GM21528 (cell line): Measurements from ENCODE around the gene KCNC1.

Source experiments
- ATAC-seq: cut with Tn5 transposase; IDR thresholded peaks from one replicate; pipeline ENCODE4 v1.9.1; 2021; ENCODE audit warnings: mild to moderate bottlenecking, moderate library complexity; ENCODE audit not compliant: unreplicated experiment, low FRiP score

The KCNC1 gene

DNA sequence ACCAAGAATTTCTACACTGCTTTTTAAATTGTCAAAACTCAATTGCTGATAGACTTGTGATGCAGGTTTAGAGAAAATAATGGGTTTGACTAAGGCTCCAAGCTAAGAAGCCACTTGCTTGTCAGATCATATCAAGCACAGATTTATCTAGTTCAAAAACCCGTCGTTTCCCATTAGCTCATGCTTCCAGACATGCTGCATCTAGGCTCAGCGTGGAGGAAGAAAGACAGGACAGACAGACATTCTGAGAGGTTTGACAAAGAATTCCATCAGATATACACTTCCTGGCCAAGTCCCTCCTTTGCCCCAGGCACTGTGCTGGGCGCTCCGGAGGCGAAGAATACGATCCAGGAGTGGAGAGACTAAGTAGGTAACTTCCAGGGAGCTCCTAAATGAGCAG, 76.8 kb downstream of the KCNC1 start:
- no peak for ATAC-seq

- ATAC-seq = no peak
Observed at GRCh38 chr11:17812091-17812864, 77.7 kb downstream of the KCNC1 start.

DNA sequence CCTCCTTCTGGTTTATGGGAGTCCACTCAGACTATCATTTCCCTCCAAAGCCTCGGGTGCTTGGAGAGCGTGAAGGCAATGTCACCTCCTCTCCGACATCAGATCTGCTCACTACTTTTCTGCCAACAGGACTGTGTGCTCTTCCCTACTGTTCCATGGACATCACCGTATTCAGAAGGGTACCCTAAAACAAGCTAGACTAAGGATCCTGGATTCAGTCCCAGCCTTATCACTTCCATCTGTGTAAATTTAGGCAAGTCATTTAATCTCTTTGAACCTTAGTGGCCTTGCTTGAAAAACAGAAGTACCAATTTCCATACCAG, 78.2 kb downstream of the KCNC1 start:
- no peak for ATAC-seq

- no peak for ATAC-seq
Observed at GRCh38 chr11:17813391-17814059, 78.9 kb downstream of the KCNC1 start.

GRCh38 chr11:17814546-17814945, 80.0 kb downstream of the KCNC1 start:
- no peak for ATAC-seq

DNA sequence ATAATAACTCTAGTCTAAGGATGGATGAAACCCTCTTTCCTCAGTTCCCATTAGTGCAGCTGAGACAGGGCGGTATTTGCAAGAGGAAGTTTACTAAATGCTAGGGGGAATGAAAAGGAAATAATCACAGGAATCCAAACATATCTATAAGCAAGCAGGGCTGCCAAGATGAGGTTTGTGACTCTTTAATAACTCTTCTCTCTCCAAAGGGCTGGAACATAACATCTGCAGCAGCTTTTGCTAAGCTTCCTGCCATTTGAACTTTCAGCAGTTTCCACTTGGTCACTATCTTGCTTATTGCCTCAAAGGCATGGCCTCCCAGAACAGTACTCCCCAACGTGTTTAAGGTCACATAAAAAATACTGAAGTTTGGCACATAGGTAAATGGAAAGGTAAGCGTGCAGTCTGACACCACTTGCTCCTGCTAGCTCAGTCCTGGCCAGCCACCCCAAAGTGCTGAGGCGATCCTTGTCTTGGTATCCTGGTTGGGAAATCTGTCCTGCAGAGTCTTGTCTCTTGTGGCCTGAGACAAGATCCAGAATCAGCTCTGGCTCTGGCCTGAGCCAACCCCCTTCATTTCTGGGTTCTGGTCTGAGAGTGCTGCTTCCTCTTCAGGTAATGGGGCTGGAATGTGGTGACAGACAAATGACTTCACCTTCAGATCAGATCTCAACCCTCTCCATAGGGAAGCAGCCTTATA, 81.8 kb downstream of the KCNC1 start:
- ATAC-seq = no peak

DNA sequence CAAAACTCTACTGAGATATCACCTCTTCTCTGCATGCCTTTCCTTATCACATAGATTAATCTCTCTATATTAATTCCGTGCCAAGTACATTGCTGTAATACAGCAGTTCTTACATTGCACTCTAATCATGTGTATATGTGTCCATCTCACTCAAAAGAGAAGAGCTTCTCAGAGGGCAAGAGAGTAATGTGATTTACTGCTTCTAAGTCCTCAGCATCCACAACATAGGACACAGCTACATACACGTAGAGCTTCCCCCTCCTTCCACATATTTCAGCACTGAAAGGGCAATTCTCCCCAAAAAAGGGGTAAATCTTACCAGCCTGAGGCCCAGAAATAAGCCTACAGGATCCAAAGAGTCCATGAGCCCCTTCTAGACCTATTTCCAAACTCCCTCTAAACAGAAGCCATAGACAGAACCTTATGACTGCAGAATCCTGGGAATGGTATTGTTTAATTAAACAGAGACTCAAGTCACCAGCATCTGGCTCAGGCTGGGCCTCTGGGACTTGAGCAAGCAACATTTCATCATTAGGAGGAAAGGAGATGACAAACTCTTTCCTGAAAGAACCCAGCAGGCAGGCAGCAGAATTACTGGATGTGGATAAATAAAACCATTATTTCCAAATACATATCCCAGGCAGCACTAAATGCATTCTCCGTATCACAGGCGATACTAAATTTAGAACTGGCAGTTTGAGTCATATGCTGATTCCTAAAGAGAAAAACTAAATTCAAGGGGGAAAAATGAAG, 87.2 kb downstream of the KCNC1 start:
- no peak for ATAC-seq

DNA sequence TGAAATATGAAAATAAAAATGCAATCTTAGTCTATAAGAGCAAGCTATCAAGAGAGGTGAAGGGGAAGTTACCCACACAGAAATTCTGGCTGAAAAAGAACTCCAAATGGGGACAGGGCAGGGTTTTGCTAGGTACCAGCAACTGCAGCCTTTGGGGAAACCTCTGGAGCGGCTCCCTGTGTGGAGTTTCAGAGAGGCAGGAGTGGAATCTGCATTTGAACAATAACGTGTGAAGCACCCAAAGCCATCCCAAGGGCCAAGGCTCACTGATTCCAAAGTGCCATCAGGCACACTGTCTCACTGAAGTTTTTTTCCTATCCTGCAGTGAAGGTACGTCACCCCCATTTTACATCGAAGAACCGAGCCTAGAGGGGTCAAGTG, 87.8 kb downstream of the KCNC1 start:
- ATAC-seq = no peak

DNA sequence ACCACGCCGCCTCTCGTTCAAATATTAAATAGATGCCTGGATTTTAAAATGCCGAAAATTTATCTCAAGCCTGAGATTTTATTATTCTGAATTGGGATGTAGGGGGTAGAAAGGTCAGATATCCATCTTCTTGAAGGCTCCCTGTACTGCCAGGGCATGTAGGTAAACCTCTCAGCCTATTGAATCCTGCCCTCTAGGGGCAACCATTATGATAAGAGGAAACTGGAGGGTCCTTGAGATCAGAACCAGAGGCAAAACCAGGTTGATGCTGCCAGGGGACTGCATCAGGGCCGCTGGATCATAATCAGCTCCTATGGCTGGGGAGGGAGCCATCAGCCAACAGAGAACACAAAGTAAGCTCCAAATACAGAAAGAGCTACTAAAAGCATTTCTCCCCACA, 92.4 kb downstream of the KCNC1 start:
- ATAC-seq = no peak

- no peak for ATAC-seq
Observed at GRCh38 chr11:17828311-17828751, 93.8 kb downstream of the KCNC1 start.

- no peak for ATAC-seq
Observed at GRCh38 chr11:17831228-17831627, 96.6 kb downstream of the KCNC1 start.

- ATAC-seq = no peak
Observed at GRCh38 chr11:17831883-17832282, 97.3 kb downstream of the KCNC1 start.
